PFSK-1 (cell line): ENCODE results near the gene RAP1GDS1.

Experiments
- FOXP2 ChIP-seq: optimal IDR thresholded peaks from 2 replicates; pipeline ENCODE3; 2011; ENCODE audit warnings: borderline replicate concordance, control low read depth, inconsistent platforms; ENCODE audit not compliant: insufficient read depth; ENCODE audit errors: extremely low read length, extremely low read depth
- POLR2AphosphoS5 ChIP-seq: IDR thresholded peaks from 2 replicates; pipeline ENCODE4 v1.6.1; 2012; ENCODE audit warnings: low read depth, mild to moderate bottlenecking, control low read depth, low read length, moderate library complexity
- REST ChIP-seq, 2 experiments: IDR thresholded peaks; 2 replicates each; pipeline versions ENCODE4 v1.6.1 to v1.8.0; 2011 to 2012; ENCODE audit warnings: low read depth in 2 of 2, low read length in 2 of 2, control low read depth in 1 of 2, inconsistent platforms in 1 of 2, mild to moderate bottlenecking in 1 of 2, moderate library complexity in 1 of 2; ENCODE audit not compliant: insufficient read depth in 1 of 2
- SIN3A ChIP-seq: IDR thresholded peaks from 2 replicates; pipeline ENCODE4 v1.6.1; 2012; ENCODE audit warnings: mild to moderate bottlenecking, low read length, moderate library complexity, borderline replicate concordance; ENCODE audit not compliant: insufficient read depth
- TAF1 ChIP-seq: IDR thresholded peaks from 2 replicates; pipeline ENCODE4 v1.6.1; 2012; ENCODE audit warnings: low read length, control low read depth, borderline replicate concordance; ENCODE audit not compliant: insufficient read depth

RAP1GDS1 gene

GRCh38 chr4:98485816-98486345, 224.7 kb downstream of the RAP1GDS1 start:
- TF ChIP-seq POLR2AphosphoS5 (no peak), TAF1 (no peak), FOXP2 (no peak), REST (IDR thresholded peaks at IDR 0.05; ENCODE audit: insufficient read depth in 1 of 2, low read depth in 2 of 2, low read length in 2 of 2) (no peak), SIN3A (no peak)

- TF ChIP-seq FOXP2 (no peak), POLR2AphosphoS5 (no peak), REST (IDR thresholded peaks at IDR 0.05; ENCODE audit: insufficient read depth in 1 of 2, low read depth in 2 of 2, low read length in 2 of 2) (no peak), SIN3A (no peak), TAF1 (no peak)
These were observed 229.1 kb downstream of the RAP1GDS1 start for GRCh38 chr4:98490251-98490650.

GRCh38 chr4:98491899-98492559, 230.8 kb downstream of the RAP1GDS1 start:
- TF ChIP-seq FOXP2 (no peak), TAF1 (no peak), POLR2AphosphoS5 (no peak), REST (IDR thresholded peaks at IDR 0.05; ENCODE audit: insufficient read depth in 1 of 2, low read depth in 2 of 2, low read length in 2 of 2) (no peak), SIN3A (no peak)

GRCh38 chr4:98493296-98493695, 232.1 kb downstream of the RAP1GDS1 start:
- no peak for TF ChIP-seq FOXP2
- TF ChIP-seq TAF1 = no peak
- TF ChIP-seq REST (IDR thresholded peaks at IDR 0.05; ENCODE audit: insufficient read depth in 1 of 2, low read depth in 2 of 2, low read length in 2 of 2) = no peak
- no peak for TF ChIP-seq POLR2AphosphoS5
- TF ChIP-seq SIN3A = no peak
